H9 (cell line): ENCODE results near the gene S100A3. TPM values are rescaled to one million over a fixed set of nuclear protein-coding genes. Genes with fewer than 3 reads are reported as not detected.
"Not testable (repeated sequence)": the region's sequence is repeated elsewhere in the genome, so short reads cannot be mapped to it uniquely, and the experiment has no call there.

Source experiments
- DNase-seq: peaks from one replicate; pipeline ENCODE4 v3.0.0-alpha.2; 2017
- H2AFZ ChIP-seq: one replicate; pipeline ENCODE4 v1.6.1; 2013; ENCODE audit warnings: mild to moderate bottlenecking, low read length, control low read depth, moderate library complexity
- H2AK5ac ChIP-seq: 2 replicates; pipeline ENCODE4 v1.6.1; 2013; ENCODE audit warnings: low read length, control low read depth, mixed read lengths; ENCODE audit not compliant: insufficient read length
- H2BK120ac ChIP-seq: one replicate; pipeline ENCODE4 v1.6.1; 2013; ENCODE audit warnings: low read depth, mild to moderate bottlenecking, low read length, control low read depth, inconsistent platforms; ENCODE audit not compliant: poor library complexity, severe bottlenecking
- H2BK12ac ChIP-seq: 2 replicates; pipeline ENCODE4 v1.6.1; 2013; ENCODE audit warnings: low read length, control low read depth, mixed read lengths, low read depth; ENCODE audit not compliant: insufficient read length
- H2BK15ac ChIP-seq: 2 replicates; pipeline ENCODE4 v1.6.1; 2013; ENCODE audit warnings: low read depth, low read length, control low read depth
- H2BK20ac ChIP-seq: one replicate; pipeline ENCODE4 v1.6.1; 2013; ENCODE audit warnings: low read depth, mild to moderate bottlenecking, low read length, control low read depth, inconsistent platforms; ENCODE audit not compliant: poor library complexity, severe bottlenecking
- H2BK5ac ChIP-seq: 2 replicates; pipeline ENCODE4 v1.6.1; 2013; ENCODE audit warnings: low read length, control low read depth, mixed read lengths; ENCODE audit not compliant: insufficient read length
- H3K14ac ChIP-seq: 2 replicates; pipeline ENCODE4 v1.6.1; 2013; ENCODE audit warnings: low read length, control low read depth; ENCODE audit not compliant: insufficient read depth
- H3K18ac ChIP-seq: 2 replicates; pipeline ENCODE4 v1.6.1; 2013; ENCODE audit warnings: low read depth, mild to moderate bottlenecking, mixed read lengths, low read length, control low read depth; ENCODE audit not compliant: insufficient read length
- H3K23ac ChIP-seq: 2 replicates; pipeline ENCODE4 v1.6.1; 2013; ENCODE audit warnings: low read length, control low read depth, mixed read lengths, low read depth; ENCODE audit not compliant: insufficient read length
- H3K23me2 ChIP-seq: 2 replicates; pipeline ENCODE4 v1.6.1; 2013; ENCODE audit warnings: low read depth, mild to moderate bottlenecking, mixed read lengths, low read length, control low read depth; ENCODE audit not compliant: insufficient read length, poor library complexity, severe bottlenecking
- H3K27ac ChIP-seq: 2 replicates; pipeline ENCODE4 v1.5.1; 2013; ENCODE audit warnings: low read length, control low read depth, mixed read lengths, low read depth; ENCODE audit not compliant: insufficient read length
- H3K27me3 ChIP-seq: 2 replicates; pipeline ENCODE4 v1.6.1; 2013; ENCODE audit warnings: low read length, control low read depth, inconsistent platforms; ENCODE audit not compliant: insufficient read depth
- H3K4ac ChIP-seq: 2 replicates; pipeline ENCODE4 v1.6.1; 2013; ENCODE audit warnings: low read depth, mild to moderate bottlenecking, control low read depth, inconsistent platforms, low read length, moderate library complexity
- H3K4me1 ChIP-seq: 2 replicates; pipeline ENCODE4 v1.6.1; 2013; ENCODE audit warnings: low read length, control low read depth, inconsistent platforms; ENCODE audit not compliant: insufficient read depth
- H3K4me2 ChIP-seq: 2 replicates; pipeline ENCODE4 v1.6.1; 2013; ENCODE audit warnings: low read length, control low read depth, mixed read lengths; ENCODE audit not compliant: insufficient read length, insufficient read depth
- H3K56ac ChIP-seq: 2 replicates; pipeline ENCODE4 v1.6.1; 2013; ENCODE audit warnings: low read depth, mild to moderate bottlenecking, mixed read lengths, low read length, control low read depth; ENCODE audit not compliant: insufficient read length
- H3K79me1 ChIP-seq: 2 replicates; pipeline ENCODE4 v1.6.1; 2013; ENCODE audit warnings: low read depth, mild to moderate bottlenecking, moderate library complexity, low read length, control low read depth, inconsistent platforms; ENCODE audit not compliant: insufficient read depth, poor library complexity, severe bottlenecking
- H3K79me2 ChIP-seq: 2 replicates; pipeline ENCODE4 v1.6.1; 2013; ENCODE audit warnings: low read length, control low read depth, inconsistent platforms; ENCODE audit not compliant: insufficient read depth
- H3K9ac ChIP-seq: 2 replicates; pipeline ENCODE4 v1.6.1; 2013; ENCODE audit warnings: low read length, control low read depth, mixed read lengths; ENCODE audit not compliant: insufficient read length; ENCODE audit errors: extremely low read depth
- H3K9me3 ChIP-seq: one replicate; pipeline ENCODE4 v1.6.1; 2013; ENCODE audit warnings: low read depth, low read length, inconsistent platforms; ENCODE audit not compliant: control insufficient read depth
- H3T11ph ChIP-seq: one replicate; pipeline ENCODE4 v1.6.1; 2013; ENCODE audit warnings: mild to moderate bottlenecking, low read length, control low read depth, inconsistent platforms
- H4K20me1 ChIP-seq: one replicate; pipeline ENCODE4 v1.6.1; 2013; ENCODE audit not compliant: control insufficient read depth, insufficient read length, insufficient read depth
- H4K5ac ChIP-seq: 2 replicates; pipeline ENCODE4 v1.6.1; 2013; ENCODE audit warnings: low read depth, mild to moderate bottlenecking, mixed read lengths, low read length, control low read depth; ENCODE audit not compliant: insufficient read length
- H4K8ac ChIP-seq: replicated peaks from 2 replicates; pipeline ENCODE4 v1.6.1; 2013; ENCODE audit warnings: low read length, control low read depth, mixed read lengths, low read depth; ENCODE audit not compliant: insufficient read length
- H4K91ac ChIP-seq: 2 replicates; pipeline ENCODE4 v1.6.1; 2013; ENCODE audit warnings: low read depth, mild to moderate bottlenecking, moderate library complexity, mixed read lengths, low read length, control low read depth; ENCODE audit not compliant: insufficient read length
- H3K27ac Mint-ChIP-seq, 3 experiments: 2 replicates in 2 of 3; 3 replicates in 1 of 3; pipeline ENCODE4 v1.8.0; 2020 to 2021; ENCODE audit warnings: mixed read lengths in 3 of 3, mild to moderate bottlenecking in 1 of 3, moderate library complexity in 1 of 3
- H3K27me3 Mint-ChIP-seq: 2 replicates; pipeline ENCODE4 v1.8.0; 2021; ENCODE audit warnings: low read depth, mild to moderate bottlenecking, moderate library complexity, mixed read lengths
- H3K36me3 Mint-ChIP-seq, 3 experiments: 2 replicates in 2 of 3; 3 replicates in 1 of 3; pipeline ENCODE4 v1.8.0; 2020 to 2021; ENCODE audit warnings: low read depth in 3 of 3, mixed read lengths in 3 of 3; ENCODE audit not compliant: insufficient read depth in 1 of 3
- H3K4me1 Mint-ChIP-seq, 2 experiments: 2 replicates each; pipeline ENCODE4 v1.8.0; 2020; ENCODE audit warnings: mixed read lengths in 2 of 2
- H3K4me3 Mint-ChIP-seq, 2 experiments: 2 replicates in 1 of 2; 3 replicates in 1 of 2; pipeline ENCODE4 v1.8.0; 2020 to 2021; ENCODE audit warnings: mild to moderate bottlenecking in 2 of 2, mixed read lengths in 2 of 2, moderate library complexity in 1 of 2
- H3K9me3 Mint-ChIP-seq, 2 experiments: 2 replicates in 1 of 2; 3 replicates in 1 of 2; pipeline ENCODE4 v1.8.0; 2020; ENCODE audit warnings: mild to moderate bottlenecking in 2 of 2, mixed read lengths in 2 of 2, moderate library complexity in 1 of 2
- CTCF ChIP-seq: fragments of 200-600 bp; sonication (generic); conservative IDR thresholded peaks from 3 replicates; pipeline ENCODE4 v1.8.0; 2021; ENCODE audit warnings: antibody characterized with exemption, mild to moderate bottlenecking
- WGBS: extraction: QIAGEN DNeasy Blood & Tissue Kit; methylation state at CpG from one replicate; pipeline ENCODE4 v1.1.7; 2013; ENCODE audit warnings: missing lambda C conversion rate, low lambda C conversion rate, mixed read lengths; ENCODE audit not compliant: insufficient read length; ENCODE audit errors: extremely low coverage; 5-methylcytosine and 5-hydroxymethylcytosine counted together
- total RNA-seq: library from RNA; stranded (reverse); gene quantifications from 2 replicates; pipeline ENCODE4 v1.2.1, GENCODE V29; 2021

S100A3 gene
- total RNA-seq, 1 experiment from 2014 or later = not detected

- H3K4me2 ChIP-seq = no peak overlapping the region
- no peak overlapping the region for H2BK20ac ChIP-seq
- H3K4me1 Mint-ChIP-seq = peaks cover 35 to 36% of the 10 kb centered on the region in 2 experiments
- H3K23ac ChIP-seq = no peak overlapping the region
- peaks cover 2 to 3% of the 10 kb centered on the region in 2 experiments; a peak in 3 of 5 replicates for H3K9me3 Mint-ChIP-seq
- no peaks in the 10 kb centered on the region for H3K79me2 ChIP-seq
- no peaks in the 10 kb centered on the region for H3K27me3 ChIP-seq
- no peak overlapping the region for H2AK5ac ChIP-seq
- no peak overlapping the region for H2BK120ac ChIP-seq
- no peak overlapping the region for H3K18ac ChIP-seq
- no peak overlapping the region for H3K14ac ChIP-seq
- no peak overlapping the region for H3K27ac Mint-ChIP-seq
- H3K27me3 Mint-ChIP-seq = peaks cover 15% of the 10 kb centered on the region
- no peak overlapping the region for H3K4ac ChIP-seq
- no CpG with 5 or more reads among the region's 3 CpGs for WGBS
- H3T11ph ChIP-seq = no peak overlapping the region
- H3K79me1 ChIP-seq = no peaks in the 10 kb centered on the region
- H4K5ac ChIP-seq = no peak overlapping the region
- H3K9me3 ChIP-seq = no peaks in the 10 kb centered on the region
- H3K4me3 Mint-ChIP-seq = no peak overlapping the region
- H3K36me3 Mint-ChIP-seq = 0 out of 7 replicates have a peak, but pooled peaks cover 0 to 2% (median 0%) of the 10 kb centered on the region in 3 experiments
- no peak overlapping the region for H4K91ac ChIP-seq
- no peak overlapping the region for H3K9ac ChIP-seq
- no peak overlapping the region for H2BK5ac ChIP-seq
- no peak overlapping the region for H2BK12ac ChIP-seq
- no peak overlapping the region for H2BK15ac ChIP-seq
- no peak overlapping the region for H2AFZ ChIP-seq
- DNase-seq = no peak
- H3K56ac ChIP-seq = no peak overlapping the region
- TF ChIP-seq CTCF = no peak
- H4K8ac ChIP-seq = no peak overlapping the region
- H3K4me1 ChIP-seq = peaks cover 10% of the 10 kb centered on the region; the same call in 1 of the 2 replicates
- H4K20me1 ChIP-seq = no peaks in the 10 kb centered on the region
- H3K23me2 ChIP-seq = no peaks in the 10 kb centered on the region
- no peak overlapping the region for H3K27ac ChIP-seq
Observed at GRCh38 chr1:153525088-153525728, 23.9 kb downstream of the S100A3 start.

GRCh38 chr1:153522353-153523048 is 26.6 kb downstream of the S100A3 start:
- not testable (repeated sequence) for H2BK12ac ChIP-seq, H4K8ac ChIP-seq, H2BK20ac ChIP-seq, H3K36me3 Mint-ChIP-seq, H4K5ac ChIP-seq, H4K91ac ChIP-seq, H3K18ac ChIP-seq, H3K56ac ChIP-seq, H2BK15ac ChIP-seq, H3K9me3 Mint-ChIP-seq, H2AFZ ChIP-seq, H3K27ac ChIP-seq, H3K4me1 ChIP-seq, H3K79me1 ChIP-seq, H3K23me2 ChIP-seq, H3K27me3 ChIP-seq, H4K20me1 ChIP-seq, H3K79me2 ChIP-seq, H3K4me2 ChIP-seq, H3T11ph ChIP-seq, H3K4ac ChIP-seq, H3K9ac ChIP-seq, H3K14ac ChIP-seq, H3K23ac ChIP-seq, H2BK120ac ChIP-seq, H3K9me3 ChIP-seq, DNase-seq, H2AK5ac ChIP-seq, H3K4me3 Mint-ChIP-seq, H2BK5ac ChIP-seq
- WGBS = no CpG with 5 or more reads among the region's 14 CpGs
- Mint-ChIP-seq H3K27ac (peak overlapping the region in 2 of 3 experiments; percentile 52 to 87; a peak in 2 of 7 replicates), H3K27me3 (peaks cover 37% of the 10 kb centered on the region), H3K4me1 (peaks cover 39 to 46% of the 10 kb centered on the region in 2 experiments)
